COLO829 (cell line): ENCODE results near the gene REM1.
A peak's percentile ranks its signal among the peaks of the same experiment; 100 is the strongest.
"Not testable (repeated sequence)": the region's sequence is repeated elsewhere in the genome, so short reads cannot be mapped to it uniquely, and the experiment has no call there.

Source experiments
- DNase-seq: peaks from one replicate; pipeline ENCODE4 v3.0.0; 2012; ENCODE audit warnings: low spot score

REM1 gene

GRCh38 chr20:31485450-31486339, 10.6 kb downstream of the REM1 start:
- peak; percentile 47 for DNase-seq

DNA sequence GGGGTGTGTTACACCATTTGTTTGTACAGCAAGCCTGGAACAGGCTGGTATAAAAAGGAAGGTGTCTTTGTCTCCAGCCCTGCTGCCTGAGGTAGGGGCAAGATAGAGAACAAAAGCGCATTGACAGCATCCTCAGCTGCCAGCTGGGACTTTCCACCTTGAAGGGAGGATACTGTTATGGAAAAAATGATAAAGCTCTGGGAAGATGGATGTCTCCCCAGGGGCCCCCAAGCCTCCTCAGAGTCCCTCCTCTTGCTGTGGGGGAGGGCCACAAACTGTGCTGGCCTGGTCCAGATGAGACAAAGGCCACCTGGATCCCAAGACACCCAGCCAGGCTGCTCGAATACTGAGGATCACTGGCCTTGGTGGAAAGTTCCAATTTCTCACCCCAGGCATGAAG, 13.0 kb downstream of the REM1 start:
- peak; percentile 62 for DNase-seq

GRCh38 chr20:31489152-31489551, 14.1 kb downstream of the REM1 start:
- no peak for DNase-seq

GRCh38 chr20:31490752-31491151, 15.7 kb downstream of the REM1 start:
- DNase-seq = no peak

DNA sequence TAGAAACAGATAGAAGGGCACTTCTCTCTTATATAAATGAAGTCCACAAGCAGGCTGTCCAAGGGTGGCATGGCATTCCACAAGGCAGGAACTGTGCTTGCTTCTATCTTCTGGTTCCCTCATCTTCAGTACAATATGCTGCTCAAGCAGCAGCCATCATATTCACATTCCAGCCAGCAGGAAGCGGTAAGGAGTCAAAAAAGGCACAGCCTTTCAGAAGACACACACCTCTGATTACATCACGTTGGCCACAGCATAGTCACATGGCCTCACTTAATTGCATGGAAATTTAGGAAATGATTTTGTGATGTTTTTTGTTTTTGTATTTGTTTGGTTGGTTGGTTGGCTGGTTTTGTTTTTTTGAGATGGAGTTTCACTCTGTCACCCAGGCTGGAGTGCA, 19.0 kb downstream of the REM1 start:
- DNase-seq = peak; percentile 87

DNA sequence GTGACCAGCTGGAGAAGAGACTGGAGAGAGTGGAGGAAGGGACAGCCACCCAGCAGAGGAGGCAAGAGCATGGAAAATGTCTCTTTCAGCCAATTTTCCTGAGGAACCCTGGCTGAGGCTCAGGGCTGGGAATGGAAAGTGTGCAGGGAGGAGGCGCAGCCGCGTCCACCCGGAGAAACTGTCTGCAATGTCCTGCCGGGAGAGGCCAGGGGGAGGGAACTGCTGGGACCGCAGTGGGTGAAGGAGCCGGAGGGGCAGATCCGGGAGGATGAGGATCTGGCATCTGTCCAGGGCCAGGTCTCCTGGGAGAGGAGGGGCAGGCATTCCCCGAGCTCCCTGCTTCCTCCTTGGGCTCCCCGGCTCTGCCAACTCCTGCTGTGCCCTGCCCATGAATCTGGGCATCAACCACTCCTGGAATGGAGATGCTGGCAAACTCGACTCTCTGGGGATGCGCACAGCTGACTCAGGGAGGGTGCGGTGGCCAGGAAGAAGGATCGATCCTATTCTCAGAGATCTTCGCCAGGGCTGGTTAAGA, 21.7 kb downstream of the REM1 start:
- no peak for DNase-seq

- no peak for DNase-seq
Observed at GRCh38 chr20:31497838-31498540, 22.9 kb downstream of the REM1 start.

- no peak for DNase-seq
Observed at GRCh38 chr20:31500527-31500926, 25.4 kb downstream of the REM1 start.

DNA sequence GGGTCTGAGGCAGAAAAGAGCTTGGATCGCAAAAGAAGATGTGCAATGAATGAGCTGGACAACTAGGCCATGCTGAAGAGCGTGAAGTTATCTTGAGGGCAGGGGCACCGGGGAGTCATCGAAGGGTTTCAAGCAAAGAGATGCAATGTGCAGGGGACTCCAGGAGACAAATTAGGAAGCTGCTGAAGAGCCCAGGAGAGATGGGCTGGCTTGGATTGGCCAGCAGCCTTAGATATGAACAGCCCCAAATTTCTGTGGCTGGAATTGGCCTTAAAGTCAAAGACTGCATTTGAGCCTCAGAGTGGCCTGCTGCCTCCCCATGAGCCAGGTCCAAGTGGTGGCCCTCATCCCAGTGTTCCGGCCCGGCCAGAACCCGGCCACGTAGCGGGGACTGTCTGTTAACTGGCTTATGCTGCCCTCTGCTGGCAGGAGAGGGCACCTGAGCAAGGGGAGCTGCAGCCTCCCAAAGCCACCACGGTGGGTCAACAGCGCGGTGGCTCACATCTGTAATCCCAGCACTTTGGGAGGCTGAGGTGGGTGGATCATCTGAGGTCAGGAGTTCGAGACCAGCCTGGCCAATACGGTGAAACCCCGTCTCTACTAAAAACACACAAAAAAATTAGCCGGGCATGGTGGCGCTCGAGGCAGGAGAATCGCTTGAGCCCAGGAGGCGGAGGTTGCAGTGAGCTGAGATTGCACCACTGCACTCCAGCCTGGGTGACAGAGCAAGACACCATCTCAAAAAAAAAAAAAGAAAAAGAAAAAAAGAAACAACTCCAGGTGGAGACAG, 28.0 kb downstream of the REM1 start:
- peak; percentile 79 for DNase-seq

GRCh38 chr20:31505903-31506302, 30.8 kb downstream of the REM1 start:
- DNase-seq = no peak

DNA sequence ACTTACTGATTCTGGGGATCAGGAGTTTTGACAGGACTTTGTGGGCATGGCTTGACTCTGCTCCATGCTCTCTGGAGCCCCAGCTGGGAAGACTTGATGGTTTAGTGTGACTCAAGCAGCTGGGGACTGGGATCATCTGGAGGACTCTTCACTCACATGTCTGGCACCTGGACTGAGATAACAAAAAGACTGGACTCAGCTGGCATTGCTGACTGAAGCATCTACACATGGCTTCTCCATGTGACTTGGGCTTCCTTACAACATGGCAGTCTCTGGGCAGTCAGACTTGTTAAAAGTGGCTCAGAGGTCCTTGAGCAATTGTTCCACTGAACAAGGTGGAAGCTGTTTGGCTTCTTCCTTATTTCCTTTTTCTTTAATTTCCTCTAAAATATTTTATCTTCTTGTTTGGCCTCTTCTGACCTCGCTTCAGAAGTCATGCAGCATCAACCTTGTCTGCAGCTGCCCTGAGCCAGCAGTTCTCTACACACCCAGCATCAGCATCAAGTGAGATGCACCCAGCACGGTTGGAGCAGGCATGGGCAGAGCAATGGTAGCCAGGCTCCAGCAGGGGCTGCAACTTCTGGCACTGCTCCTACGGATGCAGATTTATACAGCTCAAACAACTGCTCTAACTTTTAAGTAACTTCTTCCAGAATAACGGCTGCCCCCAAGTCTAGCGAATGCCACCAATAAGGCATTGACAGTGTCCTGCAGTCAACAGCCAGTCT, 33.6 kb downstream of the REM1 start:
- DNase-seq = no peak

- DNase-seq = peak; percentile 100
Observed at GRCh38 chr20:31514154-31515071, 39.3 kb downstream of the REM1 start, which contains the start of gene HM13. HM13 (plus strand) TSS chr20:31514442; CDS start chr20:31514552, 110 bp downstream.

GRCh38 chr20:31515072-31515774, 40.1 kb downstream of the REM1 start:
- no peak for DNase-seq

- no peak for DNase-seq
Observed at GRCh38 chr20:31515775-31516107, 40.7 kb downstream of the REM1 start.

- no peak for DNase-seq
Observed at GRCh38 chr20:31516166-31516565, 41.1 kb downstream of the REM1 start.

DNA sequence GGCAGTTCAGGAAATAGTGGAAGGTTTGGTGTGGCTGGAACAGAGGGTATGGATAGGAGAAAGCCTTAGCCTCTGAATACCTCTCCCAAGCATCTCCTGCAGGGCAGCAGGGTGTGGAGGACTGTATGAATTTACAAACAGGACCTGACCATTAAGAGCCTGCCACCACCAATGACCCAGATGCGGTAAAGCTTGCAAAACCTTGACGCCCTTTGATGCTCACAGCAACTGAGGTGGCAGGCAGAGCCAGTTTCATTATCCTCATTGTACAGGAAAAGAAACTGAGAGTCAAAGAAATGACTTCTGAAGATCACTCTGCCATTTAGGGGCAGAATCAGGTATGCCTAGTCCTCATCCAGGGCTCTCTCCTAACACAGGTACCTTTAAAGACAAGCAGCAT, 41.6 kb downstream of the REM1 start:
- DNase-seq = no peak

- DNase-seq = peak; percentile 84
Observed at GRCh38 chr20:31517373-31517772, 42.3 kb downstream of the REM1 start.

DNA sequence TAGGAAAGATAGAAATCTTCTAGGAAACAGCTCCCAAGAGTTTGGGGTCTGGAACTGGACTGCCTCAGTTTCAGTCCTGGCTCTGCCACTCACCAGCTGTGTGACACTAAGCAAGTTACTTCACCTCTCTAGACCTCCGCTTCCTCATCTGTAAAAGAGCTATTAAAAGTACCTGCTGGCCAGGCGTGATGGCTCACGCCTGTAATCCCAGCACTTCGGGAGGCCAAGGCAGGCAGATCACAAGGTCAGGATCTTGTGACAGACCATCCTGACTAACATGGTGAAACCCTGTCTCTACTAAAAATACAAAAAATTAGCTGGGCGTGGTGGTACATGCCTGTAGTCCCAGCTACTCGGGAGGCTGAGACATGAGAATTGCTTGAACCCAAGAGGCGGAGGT, 46.2 kb downstream of the REM1 start:
- DNase-seq = not testable (repeated sequence)

GRCh38 chr20:31522731-31523130, 47.6 kb downstream of the REM1 start:
- DNase-seq = no peak
